ENCODE measurements around the gene SACM1L. TPM values are rescaled to one million over a fixed set of nuclear protein-coding genes. Genes with fewer than 3 reads are reported as not detected.

Gene SACM1L
- total RNA-seq, 4 donors from 2014 or later, result 43.5 to 64.7 (median 54.3) TPM

DNA sequence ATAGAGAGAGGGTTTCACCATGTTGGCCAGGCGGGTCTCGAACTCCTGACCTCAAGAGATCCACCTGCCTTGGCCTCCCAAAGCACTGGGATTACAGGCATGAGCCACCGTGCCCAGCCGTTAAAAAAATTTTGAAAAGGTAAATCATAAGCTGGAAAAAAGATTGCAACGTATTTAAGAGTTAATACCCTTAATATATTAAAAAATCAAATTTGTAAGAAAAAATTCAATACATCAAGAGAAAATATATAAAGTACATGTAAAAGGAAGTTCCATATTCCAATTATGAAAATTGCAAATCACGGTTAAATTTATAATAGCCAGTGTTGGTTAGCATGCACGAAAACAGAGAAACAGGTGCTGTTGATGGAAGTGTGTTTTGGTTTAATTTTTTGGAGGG, 2.3 kb upstream of the SACM1L start:
- H3K4me3 ChIP-seq, result no peak overlapping the region
- TF ChIP-seq, protein P1, sequence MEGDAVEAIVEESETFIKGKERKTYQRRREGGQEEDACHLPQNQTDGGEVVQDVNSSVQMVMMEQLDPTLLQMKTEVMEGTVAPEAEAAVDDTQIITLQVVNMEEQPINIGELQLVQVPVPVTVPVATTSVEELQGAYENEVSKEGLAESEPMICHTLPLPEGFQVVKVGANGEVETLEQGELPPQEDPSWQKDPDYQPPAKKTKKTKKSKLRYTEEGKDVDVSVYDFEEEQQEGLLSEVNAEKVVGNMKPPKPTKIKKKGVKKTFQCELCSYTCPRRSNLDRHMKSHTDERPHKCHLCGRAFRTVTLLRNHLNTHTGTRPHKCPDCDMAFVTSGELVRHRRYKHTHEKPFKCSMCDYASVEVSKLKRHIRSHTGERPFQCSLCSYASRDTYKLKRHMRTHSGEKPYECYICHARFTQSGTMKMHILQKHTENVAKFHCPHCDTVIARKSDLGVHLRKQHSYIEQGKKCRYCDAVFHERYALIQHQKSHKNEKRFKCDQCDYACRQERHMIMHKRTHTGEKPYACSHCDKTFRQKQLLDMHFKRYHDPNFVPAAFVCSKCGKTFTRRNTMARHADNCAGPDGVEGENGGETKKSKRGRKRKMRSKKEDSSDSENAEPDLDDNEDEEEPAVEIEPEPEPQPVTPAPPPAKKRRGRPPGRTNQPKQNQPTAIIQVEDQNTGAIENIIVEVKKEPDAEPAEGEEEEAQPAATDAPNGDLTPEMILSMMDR (IDR thresholded peaks at IDR 0.05), result no peak
- TF ChIP-seq EP300 (IDR thresholded peaks at IDR 0.05) (no peak), POLR2A (IDR thresholded peaks at IDR 0.05) (no peak)

DNA sequence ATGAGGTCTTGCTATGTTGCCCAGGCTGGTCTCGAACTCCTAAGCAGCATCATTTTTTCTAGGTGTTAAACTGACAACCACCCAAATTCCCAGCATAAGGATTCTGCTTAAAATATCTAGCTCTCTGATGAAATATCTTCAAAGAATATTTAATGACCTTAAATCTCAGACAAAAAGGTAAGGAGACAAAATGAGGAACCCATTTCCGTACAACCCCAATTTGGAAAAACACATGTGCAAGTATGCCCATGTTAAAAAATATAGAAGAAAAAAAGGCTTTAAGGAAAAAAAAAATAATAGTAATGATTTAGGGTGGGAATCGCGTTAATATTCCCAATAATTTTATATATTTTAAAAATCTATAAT, 1.4 kb upstream of the SACM1L start:
- H3K36me3 ChIP-seq, result peaks cover 0 to 8% (median 0%) of the 10 kb centered on the region in 3 donors

More for the DNA sequence above, 2.3 kb upstream of the SACM1L start:
- H3K36me3 ChIP-seq, result peaks cover 0 to 13% (median 0%) of the 10 kb centered on the region in 3 donors
- H3K4me1 ChIP-seq, result peaks cover 0 to 32% (median 13%) of the 10 kb centered on the region in 4 donors
- H3K27me3 ChIP-seq, result no peaks in the 10 kb centered on the region
- no peak for DNase-seq (ENCODE audit: low spot score in 2 of 2)
- no peak overlapping the region for H3K27ac ChIP-seq
- H3K9me3 ChIP-seq, result peaks cover 0 to 9% (median 0%) of the 10 kb centered on the region in 4 donors
- WGBS, 2 donors, result 90 to 93% methylated on average over 7 of the region's 7 CpGs

DNA sequence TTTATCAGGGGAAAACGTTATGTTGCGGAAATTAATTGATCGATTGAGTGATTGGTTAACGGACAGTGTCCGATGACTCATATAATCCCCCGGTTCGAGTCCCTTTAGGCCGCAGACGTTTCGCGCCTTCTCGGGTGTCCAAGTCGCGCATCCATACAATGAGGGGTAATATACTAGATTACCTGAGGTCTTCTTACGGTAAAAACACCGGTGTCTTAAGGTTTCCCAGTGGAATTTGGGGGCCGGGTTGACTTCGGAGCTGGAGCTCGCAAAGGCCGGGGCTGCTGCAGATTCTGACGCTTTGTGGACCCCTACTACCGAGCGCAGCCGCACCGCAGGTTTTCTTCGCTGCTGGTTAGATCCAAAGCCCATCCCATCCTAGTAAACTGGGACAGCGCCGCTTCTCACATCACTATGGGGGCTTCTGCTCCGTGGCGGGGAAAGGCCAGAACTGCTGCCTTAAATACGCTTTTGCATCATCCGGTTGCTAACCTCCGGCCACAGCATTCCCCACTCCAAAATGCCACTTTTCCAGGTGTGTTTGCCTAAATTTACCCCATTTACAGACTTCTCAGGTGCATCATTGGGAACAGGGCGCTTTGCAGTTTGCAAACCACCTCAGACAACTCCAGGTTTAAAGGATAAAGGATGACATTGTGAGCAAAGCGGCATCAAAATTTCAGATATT, 858 bp upstream of the SACM1L start:
- DNase-seq (ENCODE audit: low spot score in 2 of 2), result no peak
- Histone ChIP-seq H3K27ac (peak overlapping the region; percentile 44 to 91 (median 87)), H3K9me3 (no peaks in the 10 kb centered on the region), H3K36me3 (peaks cover 0 to 5% (median 0%) of the 10 kb centered on the region in 3 donors), H3K27me3 (no peaks in the 10 kb centered on the region), H3K4me3 (peak overlapping the region; percentile 59 to 82 (median 73)), H3K4me1 (peaks cover 0 to 47% (median 18%) of the 10 kb centered on the region in 4 donors)
- 3% methylated on average over 33 to 35 of the region's 35 CpGs for WGBS, 2 donors
- no peak for TF ChIP-seq EP300 (IDR thresholded peaks at IDR 0.05)
- TF ChIP-seq, protein P1 (IDR thresholded peaks at IDR 0.05), result peak in 2 of 5 experiments; percentile 15 to 17

More for the DNA sequence above, 1.4 kb upstream of the SACM1L start:
- WGBS, 2 donors, result 28 to 30% methylated on average over 4 of the region's 4 CpGs
- Histone ChIP-seq H3K4me3 (peak overlapping the region in 3 of 4 donors; percentile 59 to 82 (median 81)), H3K27ac (peak overlapping the region in 2 of 4 donors; percentile 86 to 88), H3K9me3 (peaks cover 0 to 5% (median 0%) of the 10 kb centered on the region in 4 donors), H3K27me3 (no peaks in the 10 kb centered on the region), H3K4me1 (peaks cover 0 to 42% (median 15%) of the 10 kb centered on the region in 4 donors)
- no peak for DNase-seq (ENCODE audit: low spot score in 2 of 2)
- TF ChIP-seq EP300 (IDR thresholded peaks at IDR 0.05) (no peak), POLR2A (IDR thresholded peaks at IDR 0.05) (no peak)
- TF ChIP-seq, protein P1 (IDR thresholded peaks at IDR 0.05), result no peak

DNA sequence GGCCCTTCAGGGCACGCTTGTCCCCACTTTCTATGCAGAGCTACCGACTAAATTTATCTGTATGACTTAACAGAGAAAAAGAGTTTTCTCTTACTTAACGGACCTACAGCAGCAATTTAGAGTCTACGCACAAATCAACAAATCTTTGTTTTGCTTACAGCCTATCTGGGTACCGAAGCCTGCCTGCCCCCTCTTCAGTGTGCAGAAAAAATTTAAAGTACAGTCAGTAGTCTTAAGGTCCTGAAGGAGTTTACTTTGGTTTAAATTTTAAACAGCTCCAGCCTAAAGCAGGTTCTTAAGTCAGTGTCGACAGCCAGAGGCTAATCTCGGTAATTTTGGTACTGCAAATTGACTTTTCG, 570 bp downstream of the SACM1L start:
- no peak for DNase-seq (ENCODE audit: low spot score in 2 of 2)
- H3K4me1 ChIP-seq, result peaks cover 0 to 61% (median 25%) of the 10 kb centered on the region in 4 donors
- TF ChIP-seq POLR2A (IDR thresholded peaks at IDR 0.05) (no peak), EP300 (IDR thresholded peaks at IDR 0.05) (no peak)
- TF ChIP-seq, protein P1 (IDR thresholded peaks at IDR 0.05), result no peak

DNA sequence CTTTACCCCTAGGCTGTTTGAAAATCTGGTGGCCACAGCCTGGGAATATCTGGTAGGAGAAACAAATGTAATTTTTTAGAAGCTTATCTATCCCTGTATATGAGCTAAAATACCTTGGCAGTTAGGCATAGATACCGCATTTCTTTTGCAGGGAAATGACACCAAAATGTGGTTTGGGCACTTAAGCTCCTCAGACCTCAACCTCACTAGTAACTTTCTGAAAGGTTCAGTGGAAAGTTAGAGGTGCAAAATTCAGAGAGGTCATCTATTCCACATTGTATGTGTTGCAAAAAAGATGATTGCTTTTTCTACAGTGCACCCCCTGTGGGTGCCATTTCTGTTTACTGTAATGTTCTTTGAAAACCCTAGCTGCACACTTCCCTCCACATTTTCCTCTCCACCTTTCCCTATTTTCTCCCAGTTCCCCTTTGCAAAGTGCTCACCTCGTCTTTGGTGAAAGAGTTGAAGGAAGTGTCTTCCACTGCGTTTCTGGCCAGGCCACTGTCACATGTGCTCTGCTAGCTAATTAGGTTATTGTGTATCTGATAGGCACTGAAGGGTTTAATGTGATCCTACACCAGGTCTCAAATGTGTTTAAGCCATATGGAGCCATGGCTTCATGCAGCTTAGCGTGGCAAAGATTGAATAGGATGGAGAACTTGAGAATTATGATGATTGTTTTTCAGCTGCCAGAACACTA, 1.3 kb downstream of the SACM1L start:
- 12 to 17% methylated on average over 4 of the region's 4 CpGs for WGBS, 2 donors
- H3K4me1 ChIP-seq, result peaks cover 0 to 61% (median 25%) of the 10 kb centered on the region in 4 donors
- DNase-seq (ENCODE audit: low spot score in 2 of 2), result no peak

More for the DNA sequence above, 570 bp downstream of the SACM1L start:
- no peaks in the 10 kb centered on the region for H3K27me3 ChIP-seq
- 1% methylated on average over 7 to 8 of the region's 8 CpGs for WGBS, 2 donors
- no peaks in the 10 kb centered on the region for H3K9me3 ChIP-seq
- peaks cover 0 to 5% (median 0%) of the 10 kb centered on the region in 3 donors for H3K36me3 ChIP-seq
- peak overlapping the region; percentile 44 to 91 (median 87) for H3K27ac ChIP-seq
- peak overlapping the region; percentile 59 to 82 (median 73) for H3K4me3 ChIP-seq

More for the DNA sequence above, 1.3 kb downstream of the SACM1L start:
- Histone ChIP-seq H3K27ac (peak overlapping the region in 3 of 4 donors; percentile 86 to 91 (median 88)), H3K9me3 (no peaks in the 10 kb centered on the region), H3K27me3 (no peaks in the 10 kb centered on the region), H3K36me3 (peaks cover 0 to 10% (median 0%) of the 10 kb centered on the region in 3 donors), H3K4me3 (peak overlapping the region; percentile 59 to 82 (median 73))
- TF ChIP-seq POLR2A (IDR thresholded peaks at IDR 0.05) (no peak), EP300 (IDR thresholded peaks at IDR 0.05) (no peak)
- TF ChIP-seq, protein P1 (IDR thresholded peaks at IDR 0.05), result no peak

Measured in tibial nerve (tissue), 4 donors.